H9 (cell line): ENCODE measurements around the gene PRTN3. TPM values are rescaled to one million over a fixed set of nuclear protein-coding genes. Genes with fewer than 3 reads are reported as not detected.

Source experiments
- DNase-seq: peaks from one replicate; pipeline ENCODE4 v3.0.0-alpha.2; 2017
- H2AFZ ChIP-seq: one replicate; pipeline ENCODE4 v1.6.1; 2013; ENCODE audit warnings: mild to moderate bottlenecking, low read length, control low read depth, moderate library complexity
- H2AK5ac ChIP-seq: 2 replicates; pipeline ENCODE4 v1.6.1; 2013; ENCODE audit warnings: low read length, control low read depth, mixed read lengths; ENCODE audit not compliant: insufficient read length
- H2BK120ac ChIP-seq: one replicate; pipeline ENCODE4 v1.6.1; 2013; ENCODE audit warnings: low read depth, mild to moderate bottlenecking, low read length, control low read depth, inconsistent platforms; ENCODE audit not compliant: poor library complexity, severe bottlenecking
- H2BK12ac ChIP-seq: 2 replicates; pipeline ENCODE4 v1.6.1; 2013; ENCODE audit warnings: low read length, control low read depth, mixed read lengths, low read depth; ENCODE audit not compliant: insufficient read length
- H2BK15ac ChIP-seq: 2 replicates; pipeline ENCODE4 v1.6.1; 2013; ENCODE audit warnings: low read depth, low read length, control low read depth
- H2BK20ac ChIP-seq: one replicate; pipeline ENCODE4 v1.6.1; 2013; ENCODE audit warnings: low read depth, mild to moderate bottlenecking, low read length, control low read depth, inconsistent platforms; ENCODE audit not compliant: poor library complexity, severe bottlenecking
- H2BK5ac ChIP-seq: 2 replicates; pipeline ENCODE4 v1.6.1; 2013; ENCODE audit warnings: low read length, control low read depth, mixed read lengths; ENCODE audit not compliant: insufficient read length
- H3K14ac ChIP-seq: 2 replicates; pipeline ENCODE4 v1.6.1; 2013; ENCODE audit warnings: low read length, control low read depth; ENCODE audit not compliant: insufficient read depth
- H3K18ac ChIP-seq: 2 replicates; pipeline ENCODE4 v1.6.1; 2013; ENCODE audit warnings: low read depth, mild to moderate bottlenecking, mixed read lengths, low read length, control low read depth; ENCODE audit not compliant: insufficient read length
- H3K23ac ChIP-seq: 2 replicates; pipeline ENCODE4 v1.6.1; 2013; ENCODE audit warnings: low read length, control low read depth, mixed read lengths, low read depth; ENCODE audit not compliant: insufficient read length
- H3K23me2 ChIP-seq: 2 replicates; pipeline ENCODE4 v1.6.1; 2013; ENCODE audit warnings: low read depth, mild to moderate bottlenecking, mixed read lengths, low read length, control low read depth; ENCODE audit not compliant: insufficient read length, poor library complexity, severe bottlenecking
- H3K27ac ChIP-seq: 2 replicates; pipeline ENCODE4 v1.5.1; 2013; ENCODE audit warnings: low read length, control low read depth, mixed read lengths, low read depth; ENCODE audit not compliant: insufficient read length
- H3K27me3 ChIP-seq: 2 replicates; pipeline ENCODE4 v1.6.1; 2013; ENCODE audit warnings: low read length, control low read depth, inconsistent platforms; ENCODE audit not compliant: insufficient read depth
- H3K4ac ChIP-seq: 2 replicates; pipeline ENCODE4 v1.6.1; 2013; ENCODE audit warnings: low read depth, mild to moderate bottlenecking, control low read depth, inconsistent platforms, low read length, moderate library complexity
- H3K4me1 ChIP-seq: 2 replicates; pipeline ENCODE4 v1.6.1; 2013; ENCODE audit warnings: low read length, control low read depth, inconsistent platforms; ENCODE audit not compliant: insufficient read depth
- H3K4me2 ChIP-seq: 2 replicates; pipeline ENCODE4 v1.6.1; 2013; ENCODE audit warnings: low read length, control low read depth, mixed read lengths; ENCODE audit not compliant: insufficient read length, insufficient read depth
- H3K56ac ChIP-seq: 2 replicates; pipeline ENCODE4 v1.6.1; 2013; ENCODE audit warnings: low read depth, mild to moderate bottlenecking, mixed read lengths, low read length, control low read depth; ENCODE audit not compliant: insufficient read length
- H3K79me1 ChIP-seq: 2 replicates; pipeline ENCODE4 v1.6.1; 2013; ENCODE audit warnings: low read depth, mild to moderate bottlenecking, moderate library complexity, low read length, control low read depth, inconsistent platforms; ENCODE audit not compliant: insufficient read depth, poor library complexity, severe bottlenecking
- H3K79me2 ChIP-seq: 2 replicates; pipeline ENCODE4 v1.6.1; 2013; ENCODE audit warnings: low read length, control low read depth, inconsistent platforms; ENCODE audit not compliant: insufficient read depth
- H3K9ac ChIP-seq: 2 replicates; pipeline ENCODE4 v1.6.1; 2013; ENCODE audit warnings: low read length, control low read depth, mixed read lengths; ENCODE audit not compliant: insufficient read length; ENCODE audit errors: extremely low read depth
- H3K9me3 ChIP-seq: one replicate; pipeline ENCODE4 v1.6.1; 2013; ENCODE audit warnings: low read depth, low read length, inconsistent platforms; ENCODE audit not compliant: control insufficient read depth
- H3T11ph ChIP-seq: one replicate; pipeline ENCODE4 v1.6.1; 2013; ENCODE audit warnings: mild to moderate bottlenecking, low read length, control low read depth, inconsistent platforms
- H4K20me1 ChIP-seq: one replicate; pipeline ENCODE4 v1.6.1; 2013; ENCODE audit not compliant: control insufficient read depth, insufficient read length, insufficient read depth
- H4K5ac ChIP-seq: 2 replicates; pipeline ENCODE4 v1.6.1; 2013; ENCODE audit warnings: low read depth, mild to moderate bottlenecking, mixed read lengths, low read length, control low read depth; ENCODE audit not compliant: insufficient read length
- H4K8ac ChIP-seq: replicated peaks from 2 replicates; pipeline ENCODE4 v1.6.1; 2013; ENCODE audit warnings: low read length, control low read depth, mixed read lengths, low read depth; ENCODE audit not compliant: insufficient read length
- H4K91ac ChIP-seq: 2 replicates; pipeline ENCODE4 v1.6.1; 2013; ENCODE audit warnings: low read depth, mild to moderate bottlenecking, moderate library complexity, mixed read lengths, low read length, control low read depth; ENCODE audit not compliant: insufficient read length
- H3K27ac Mint-ChIP-seq, 3 experiments: 2 replicates in 2 of 3; 3 replicates in 1 of 3; pipeline ENCODE4 v1.8.0; 2020 to 2021; ENCODE audit warnings: mixed read lengths in 3 of 3, mild to moderate bottlenecking in 1 of 3, moderate library complexity in 1 of 3
- H3K27me3 Mint-ChIP-seq: 2 replicates; pipeline ENCODE4 v1.8.0; 2021; ENCODE audit warnings: low read depth, mild to moderate bottlenecking, moderate library complexity, mixed read lengths
- H3K36me3 Mint-ChIP-seq, 3 experiments: 2 replicates in 2 of 3; 3 replicates in 1 of 3; pipeline ENCODE4 v1.8.0; 2020 to 2021; ENCODE audit warnings: low read depth in 3 of 3, mixed read lengths in 3 of 3; ENCODE audit not compliant: insufficient read depth in 1 of 3
- H3K4me1 Mint-ChIP-seq, 2 experiments: 2 replicates each; pipeline ENCODE4 v1.8.0; 2020; ENCODE audit warnings: mixed read lengths in 2 of 2
- H3K4me3 Mint-ChIP-seq, 2 experiments: 2 replicates in 1 of 2; 3 replicates in 1 of 2; pipeline ENCODE4 v1.8.0; 2020 to 2021; ENCODE audit warnings: mild to moderate bottlenecking in 2 of 2, mixed read lengths in 2 of 2, moderate library complexity in 1 of 2
- H3K9me3 Mint-ChIP-seq, 2 experiments: 2 replicates in 1 of 2; 3 replicates in 1 of 2; pipeline ENCODE4 v1.8.0; 2020; ENCODE audit warnings: mild to moderate bottlenecking in 2 of 2, mixed read lengths in 2 of 2, moderate library complexity in 1 of 2
- WGBS: extraction: QIAGEN DNeasy Blood & Tissue Kit; methylation state at CpG from one replicate; pipeline ENCODE4 v1.1.7; 2013; ENCODE audit warnings: missing lambda C conversion rate, low lambda C conversion rate, mixed read lengths; ENCODE audit not compliant: insufficient read length; ENCODE audit errors: extremely low coverage; 5-methylcytosine and 5-hydroxymethylcytosine counted together
- total RNA-seq: library from RNA; stranded (reverse); gene quantifications from 2 replicates; pipeline ENCODE4 v1.2.1, GENCODE V29; 2021
- TF ChIP-seq, protein P1 (sequence below): fragments of 200-600 bp; sonication (generic); conservative IDR thresholded peaks from 3 replicates; pipeline ENCODE4 v1.8.0; 2021; ENCODE audit warnings: antibody characterized with exemption, mild to moderate bottlenecking

PRTN3 gene
- total RNA-seq, 1 experiment from 2014 or later = 0.31 TPM

DNA sequence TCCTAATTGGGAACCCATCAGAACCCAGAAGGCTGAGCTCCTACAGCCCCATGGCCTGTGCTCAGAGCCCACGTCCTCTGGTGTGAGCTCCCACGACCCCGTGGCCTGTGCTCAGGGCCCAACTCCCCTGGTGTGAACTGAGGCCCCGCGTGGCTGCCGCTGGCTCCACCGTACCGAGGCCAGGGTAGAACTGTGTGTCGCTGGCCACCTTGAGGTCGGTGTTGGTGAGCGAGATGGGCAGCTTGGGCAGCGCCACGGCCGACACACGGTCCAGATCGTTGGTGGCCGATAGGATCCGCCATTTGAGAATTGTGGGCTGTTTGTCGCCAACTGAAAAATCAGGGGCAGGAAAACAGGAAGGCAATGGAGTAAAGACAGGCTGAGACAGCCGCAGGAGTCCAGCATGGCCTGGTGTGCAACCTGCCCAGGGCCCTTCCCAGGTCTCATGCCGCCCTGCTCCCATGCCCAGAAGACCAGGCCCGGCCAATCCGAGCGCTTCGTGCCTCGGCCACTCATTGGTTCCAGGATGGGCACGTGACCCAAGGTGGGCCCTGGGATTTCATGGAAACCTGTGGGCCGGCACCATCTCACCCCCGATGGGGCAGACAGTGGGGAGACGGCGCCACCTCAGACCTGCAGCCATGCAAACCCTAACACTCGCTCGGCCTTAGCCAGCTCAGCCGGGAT lies 40.7 kb downstream of the PRTN3 start:
- H3T11ph ChIP-seq = no peak overlapping the region
- H4K91ac ChIP-seq = no peak overlapping the region
- H2BK15ac ChIP-seq = no peak overlapping the region
- no peak overlapping the region for H3K27ac Mint-ChIP-seq
- H2BK5ac ChIP-seq = no peak overlapping the region
- H3K56ac ChIP-seq = no peak overlapping the region
- peaks cover 3% of the 10 kb centered on the region for H3K23me2 ChIP-seq
- H3K4me1 ChIP-seq = no peaks in the 10 kb centered on the region
- H3K18ac ChIP-seq = no peak overlapping the region
- H4K20me1 ChIP-seq = no peaks in the 10 kb centered on the region
- no peaks in the 10 kb centered on the region for H3K79me2 ChIP-seq
- H3K9ac ChIP-seq = no peak overlapping the region
- peaks cover 25 to 51% (median 39%) of the 10 kb centered on the region in 3 experiments for H3K36me3 Mint-ChIP-seq
- no peak overlapping the region for H4K8ac ChIP-seq
- no peaks in the 10 kb centered on the region for H3K9me3 ChIP-seq
- H3K79me1 ChIP-seq = no peaks in the 10 kb centered on the region
- no peak overlapping the region for H3K4ac ChIP-seq
- H3K4me1 Mint-ChIP-seq = no peaks in the 10 kb centered on the region
- no peak overlapping the region for H3K23ac ChIP-seq
- H3K14ac ChIP-seq = no peak overlapping the region
- TF ChIP-seq, protein P1, sequence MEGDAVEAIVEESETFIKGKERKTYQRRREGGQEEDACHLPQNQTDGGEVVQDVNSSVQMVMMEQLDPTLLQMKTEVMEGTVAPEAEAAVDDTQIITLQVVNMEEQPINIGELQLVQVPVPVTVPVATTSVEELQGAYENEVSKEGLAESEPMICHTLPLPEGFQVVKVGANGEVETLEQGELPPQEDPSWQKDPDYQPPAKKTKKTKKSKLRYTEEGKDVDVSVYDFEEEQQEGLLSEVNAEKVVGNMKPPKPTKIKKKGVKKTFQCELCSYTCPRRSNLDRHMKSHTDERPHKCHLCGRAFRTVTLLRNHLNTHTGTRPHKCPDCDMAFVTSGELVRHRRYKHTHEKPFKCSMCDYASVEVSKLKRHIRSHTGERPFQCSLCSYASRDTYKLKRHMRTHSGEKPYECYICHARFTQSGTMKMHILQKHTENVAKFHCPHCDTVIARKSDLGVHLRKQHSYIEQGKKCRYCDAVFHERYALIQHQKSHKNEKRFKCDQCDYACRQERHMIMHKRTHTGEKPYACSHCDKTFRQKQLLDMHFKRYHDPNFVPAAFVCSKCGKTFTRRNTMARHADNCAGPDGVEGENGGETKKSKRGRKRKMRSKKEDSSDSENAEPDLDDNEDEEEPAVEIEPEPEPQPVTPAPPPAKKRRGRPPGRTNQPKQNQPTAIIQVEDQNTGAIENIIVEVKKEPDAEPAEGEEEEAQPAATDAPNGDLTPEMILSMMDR = no peak
- H3K4me2 ChIP-seq = no peak overlapping the region
- no peak for DNase-seq
- no peak overlapping the region for H2AFZ ChIP-seq
- H3K27ac ChIP-seq = no peak overlapping the region
- no peak overlapping the region for H2BK20ac ChIP-seq
- no peak overlapping the region for H4K5ac ChIP-seq
- H3K27me3 Mint-ChIP-seq = no peaks in the 10 kb centered on the region
- no peaks in the 10 kb centered on the region for H3K9me3 Mint-ChIP-seq
- no CpG with 5 or more reads among the region's 34 CpGs for WGBS
- no peak overlapping the region for H2AK5ac ChIP-seq
- no peak overlapping the region for H2BK12ac ChIP-seq
- no peak overlapping the region for H2BK120ac ChIP-seq
- H3K27me3 ChIP-seq = no peaks in the 10 kb centered on the region
- no peak overlapping the region for H3K4me3 Mint-ChIP-seq
